ENCODE measurements around the gene WDR72. TPM values are rescaled to one million over a fixed set of nuclear protein-coding genes. Genes with fewer than 3 reads are reported as not detected.

Gene WDR72
- total RNA-seq, 2 donors from 2014 or later, result 4.1 to 12.2 TPM

GRCh38 chr15:53512029-53512428, 247.4 kb downstream of the WDR72 start:
- Histone ChIP-seq H3K27ac (ENCODE audit: low read depth, low read length) (no peak overlapping the region), H3K4me3 (ENCODE audit: low read length) (no peak overlapping the region), H3K9me3 (ENCODE audit: control insufficient read depth, low read length) (no peaks in the 10 kb centered on the region), H3K36me3 (ENCODE audit: control insufficient read depth, insufficient read depth, low read length) (peaks cover 26% of the 10 kb centered on the region), H3K4me1 (ENCODE audit: control insufficient read depth, insufficient read depth, low read length) (no peaks in the 10 kb centered on the region), H3K9ac (ENCODE audit: extremely low read depth, low read length, poor library complexity, severe bottlenecking) (no peak overlapping the region), H3K27me3 (ENCODE audit: control insufficient read depth, insufficient read depth, low read length, poor library complexity, severe bottlenecking) (no peaks in the 10 kb centered on the region)
- H3K27me3 Mint-ChIP-seq (ENCODE audit: insufficient read depth), result no peaks in the 10 kb centered on the region
- peak; percentile 73 for TF ChIP-seq CTCF (conservative IDR thresholded peaks at IDR 0.05)
- DNase-seq, result no peak
- 80 to 100% methylated on average over 1 to 2 of the region's 2 CpGs for WGBS, 2 experiments (ENCODE audit: insufficient coverage in 1 of 2, insufficient read length in 1 of 2)
- peaks cover 43% of the 10 kb centered on the region for H3K36me3 Mint-ChIP-seq (ENCODE audit: low read depth)
- H3K4me1 Mint-ChIP-seq, result peaks cover 11% of the 10 kb centered on the region
- no peak overlapping the region for H3K4me3 Mint-ChIP-seq
- H3K9me3 Mint-ChIP-seq, result no peaks in the 10 kb centered on the region
- no peak overlapping the region for H3K27ac Mint-ChIP-seq

GRCh38 chr15:53511175-53511574, 248.3 kb downstream of the WDR72 start:
- Histone ChIP-seq H3K4me3 (ENCODE audit: low read length) (no peak overlapping the region), H3K27me3 (ENCODE audit: control insufficient read depth, insufficient read depth, low read length, poor library complexity, severe bottlenecking) (no peaks in the 10 kb centered on the region), H3K9me3 (ENCODE audit: control insufficient read depth, low read length) (no peaks in the 10 kb centered on the region), H3K4me1 (ENCODE audit: control insufficient read depth, insufficient read depth, low read length) (no peaks in the 10 kb centered on the region), H3K36me3 (ENCODE audit: control insufficient read depth, insufficient read depth, low read length) (peaks cover 22% of the 10 kb centered on the region), H3K27ac (ENCODE audit: low read depth, low read length) (no peak overlapping the region), H3K9ac (ENCODE audit: extremely low read depth, low read length, poor library complexity, severe bottlenecking) (no peak overlapping the region)
- Mint-ChIP-seq H3K27me3 (ENCODE audit: insufficient read depth) (no peaks in the 10 kb centered on the region), H3K4me1 (peaks cover 11% of the 10 kb centered on the region), H3K36me3 (ENCODE audit: low read depth) (peaks cover 41% of the 10 kb centered on the region), H3K9me3 (no peaks in the 10 kb centered on the region), H3K27ac (no peak overlapping the region), H3K4me3 (no peak overlapping the region)
- no peak for DNase-seq
- no peak for TF ChIP-seq CTCF (conservative IDR thresholded peaks at IDR 0.05)

- H3K36me3 Mint-ChIP-seq (ENCODE audit: low read depth), result peaks cover 32% of the 10 kb centered on the region
- Histone ChIP-seq H3K36me3 (ENCODE audit: control insufficient read depth, insufficient read depth, low read length) (no peaks in the 10 kb centered on the region), H3K27ac (ENCODE audit: low read depth, low read length) (no peak overlapping the region), H3K9ac (ENCODE audit: extremely low read depth, low read length, poor library complexity, severe bottlenecking) (no peak overlapping the region), H3K4me3 (ENCODE audit: low read length) (no peak overlapping the region), H3K27me3 (ENCODE audit: control insufficient read depth, insufficient read depth, low read length, poor library complexity, severe bottlenecking) (no peaks in the 10 kb centered on the region), H3K9me3 (ENCODE audit: control insufficient read depth, low read length) (no peaks in the 10 kb centered on the region), H3K4me1 (ENCODE audit: control insufficient read depth, insufficient read depth, low read length) (no peaks in the 10 kb centered on the region)
- no peak overlapping the region for H3K27ac Mint-ChIP-seq
- WGBS, 2 experiments (ENCODE audit: insufficient coverage in 1 of 2, insufficient read length in 1 of 2), result 97% methylated on average over 2 of the region's 2 CpGs; no CpG with 5 or more reads in 1 of the 2 experiments
- H3K9me3 Mint-ChIP-seq, result peaks cover 3% of the 10 kb centered on the region
- no peak overlapping the region for H3K4me3 Mint-ChIP-seq
- no peaks in the 10 kb centered on the region for H3K27me3 Mint-ChIP-seq (ENCODE audit: insufficient read depth)
- peak; percentile 51 for DNase-seq
- peak; percentile 50 for TF ChIP-seq CTCF (conservative IDR thresholded peaks at IDR 0.05)
- H3K4me1 Mint-ChIP-seq, result peaks cover 5% of the 10 kb centered on the region
Measured at GRCh38 chr15:53506370-53506769, 253.1 kb downstream of the WDR72 start.

All from endodermal cell (in vitro differentiated cells).